Iris pigment epithelial cell (primary cell): ENCODE measurements around the gene MRPL11.

Source experiments
- DNase-seq: peaks from one replicate; pipeline ENCODE4 v3.0.0-alpha.2; 2011; ENCODE audit warnings: low read depth

MRPL11 gene

DNA sequence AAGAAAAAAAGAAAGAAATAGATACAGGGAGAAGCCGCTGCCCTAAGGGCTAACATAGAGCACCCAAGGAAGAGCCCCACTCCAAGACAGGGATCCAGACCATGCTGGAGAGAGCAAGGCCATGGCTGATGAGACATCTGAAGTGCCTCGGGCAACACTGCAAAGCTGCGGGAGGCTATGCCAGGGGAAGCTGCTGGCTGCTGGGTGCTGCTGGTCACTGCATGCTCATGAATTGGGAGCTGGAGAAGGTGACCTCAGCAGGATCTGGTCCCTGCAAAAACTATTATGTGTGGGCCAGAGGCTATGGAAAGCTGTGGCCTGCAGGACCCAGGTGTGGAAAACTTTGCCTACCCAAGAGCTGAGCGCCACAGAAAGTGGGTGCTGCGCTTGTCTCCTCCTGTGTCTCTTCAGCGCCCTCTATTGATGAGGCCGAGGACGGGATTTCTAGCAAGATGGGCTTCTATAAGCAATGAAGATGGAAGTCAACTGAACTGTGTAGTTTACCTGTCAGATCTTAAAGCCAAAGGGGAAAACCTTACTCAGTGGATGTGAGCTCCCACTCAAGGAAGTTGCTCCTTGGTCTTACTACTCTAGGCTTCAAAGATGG lies 49.8 kb downstream of the MRPL11 start:
- peak; percentile 76 for DNase-seq

DNA sequence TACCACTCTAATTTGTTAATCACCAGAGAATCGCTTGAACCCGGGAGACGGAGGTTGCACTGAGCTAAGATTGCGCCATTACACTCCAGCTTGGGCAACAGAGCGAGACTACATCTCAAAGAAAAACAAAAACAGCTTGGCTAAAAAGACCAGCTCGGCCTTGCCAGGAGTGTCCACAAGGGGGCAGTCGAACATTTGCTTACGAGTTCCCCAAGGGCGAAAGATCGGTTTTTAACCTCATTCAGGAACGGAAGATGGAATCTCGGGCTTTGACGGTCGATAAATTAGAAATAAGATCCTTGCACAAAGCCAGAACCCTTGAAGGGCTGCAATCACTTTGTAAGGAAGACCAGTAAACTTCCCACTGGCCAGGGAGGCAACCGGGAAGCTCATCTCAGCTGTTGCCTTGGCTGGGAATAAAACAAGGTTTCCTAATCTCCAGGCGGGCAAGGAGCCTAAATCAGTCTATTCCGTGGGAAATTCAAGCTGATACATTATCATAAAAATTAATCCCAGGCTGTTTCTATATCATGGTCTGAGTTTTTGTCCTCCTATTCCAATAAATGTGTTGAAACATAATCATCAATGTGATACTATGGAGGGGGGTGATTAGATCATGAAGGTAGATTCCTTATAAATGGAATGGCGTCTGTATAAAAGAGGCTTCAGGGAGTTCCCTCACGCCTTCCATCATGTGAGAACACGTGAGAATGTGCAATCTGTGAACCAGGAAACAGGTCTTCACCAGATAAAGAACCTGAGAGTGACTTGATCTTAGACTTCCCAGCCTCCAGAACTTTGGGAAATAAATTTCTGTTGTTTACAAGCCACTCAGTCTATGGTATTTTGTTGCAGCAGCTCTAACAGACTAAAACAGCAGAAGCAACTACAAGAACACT lies 52.2 kb downstream of the MRPL11 start:
- peak; percentile 87 for DNase-seq
